ACC112 (cell line): Measurements from ENCODE around the gene COLQ.

Source experiments
- H2AFZ ChIP-seq: fragments of 200-600 bp; sonication (generic); one replicate; pipeline ENCODE4 v1.6.0; 2017; ENCODE audit warnings: antibody characterized with exemption, low read length; ENCODE audit not compliant: unreplicated experiment
- H3K27ac ChIP-seq: fragments of 200-600 bp; sonication (generic); 2 replicates; pipeline ENCODE4 v1.5.1; 2014; ENCODE audit warnings: low read depth, mild to moderate bottlenecking, antibody characterized with exemption, low read length, moderate library complexity
- H3K27me3 ChIP-seq: fragments of 200-600 bp; sonication (generic); 2 replicates; pipeline ENCODE4 v1.6.1; 2014; ENCODE audit warnings: mild to moderate bottlenecking, antibody characterized with exemption, low read length, moderate library complexity, mixed read lengths; ENCODE audit not compliant: insufficient read depth
- H3K36me3 ChIP-seq: fragments of 200-600 bp; sonication (generic); 2 replicates; pipeline ENCODE4 v1.6.1; 2016; ENCODE audit warnings: mild to moderate bottlenecking, antibody characterized with exemption, low read length, moderate library complexity, mixed read lengths; ENCODE audit not compliant: insufficient read depth
- H3K4me1 ChIP-seq: fragments of 200-600 bp; sonication (generic); one replicate; pipeline ENCODE4 v1.6.1; 2016; ENCODE audit warnings: low read length, mixed read lengths; ENCODE audit not compliant: insufficient read depth, unreplicated experiment, control insufficient read depth
- H3K4me3 ChIP-seq: fragments of 200-600 bp; sonication (generic); 2 replicates; pipeline ENCODE4 v1.5.1; 2014; ENCODE audit warnings: mild to moderate bottlenecking, low read depth, low read length
- H3K79me2 ChIP-seq: fragments of 200-600 bp; sonication (generic); one replicate; pipeline ENCODE4 v1.6.0; 2016; ENCODE audit warnings: low read length; ENCODE audit not compliant: control insufficient read depth, unreplicated experiment, insufficient read depth

COLQ gene

DNA sequence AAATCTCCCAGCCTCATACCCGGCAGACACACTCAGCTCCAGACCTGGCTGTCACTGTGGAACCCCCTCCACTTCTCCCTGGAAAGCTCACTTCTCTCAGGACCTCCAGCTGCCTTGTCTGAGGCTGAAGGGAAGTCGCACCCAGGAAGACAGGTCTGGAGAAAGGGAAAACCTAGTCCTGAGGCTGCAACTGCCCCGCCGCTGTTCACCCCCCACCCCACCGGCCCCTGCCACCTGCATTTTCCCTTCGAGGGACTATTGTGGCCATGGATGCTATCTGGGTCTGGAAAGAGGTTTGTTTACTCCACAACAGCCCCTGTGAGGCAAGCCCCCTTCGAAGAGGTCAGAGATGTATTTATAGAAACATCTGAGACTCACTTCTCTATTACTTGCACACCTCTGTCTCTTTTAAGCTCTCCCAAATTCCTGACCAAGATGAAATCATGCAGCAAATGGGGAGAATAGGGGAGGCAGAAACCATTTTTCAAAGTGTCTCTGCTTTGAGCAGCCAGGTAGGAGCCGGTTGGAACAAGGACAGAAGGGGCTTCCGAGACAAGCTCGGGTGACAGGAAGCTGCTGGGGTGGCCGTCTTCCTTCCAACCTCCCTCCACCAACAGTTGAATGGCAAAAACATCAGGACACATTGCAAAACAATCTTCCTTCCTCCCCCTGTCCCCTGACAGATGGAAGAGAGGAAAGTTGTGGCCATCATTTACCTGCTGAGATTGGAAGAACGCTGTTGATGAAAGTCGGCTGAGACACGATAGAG lies 518 bp downstream of the COLQ start:
- H3K4me3 ChIP-seq = no peak overlapping the region
- H2AFZ ChIP-seq = no peak overlapping the region
- no peaks in the 10 kb centered on the region for H3K4me1 ChIP-seq
- no peaks in the 10 kb centered on the region for H3K79me2 ChIP-seq
- no peaks in the 10 kb centered on the region for H3K27me3 ChIP-seq
- no peaks in the 10 kb centered on the region for H3K36me3 ChIP-seq
- H3K27ac ChIP-seq = no peak overlapping the region

GRCh38 chr3:15520185-15520584 lies 1.3 kb downstream of the COLQ start:
- H3K4me3 ChIP-seq = no peak overlapping the region
- H3K36me3 ChIP-seq = no peaks in the 10 kb centered on the region
- no peak overlapping the region for H2AFZ ChIP-seq
- no peak overlapping the region for H3K27ac ChIP-seq
- H3K27me3 ChIP-seq = no peaks in the 10 kb centered on the region
- no peaks in the 10 kb centered on the region for H3K4me1 ChIP-seq
- H3K79me2 ChIP-seq = no peaks in the 10 kb centered on the region

GRCh38 chr3:15519096-15519495 lies 2.4 kb downstream of the COLQ start:
- Histone ChIP-seq H3K27me3 (no peaks in the 10 kb centered on the region), H3K27ac (no peak overlapping the region), H3K79me2 (no peaks in the 10 kb centered on the region), H3K36me3 (no peaks in the 10 kb centered on the region), H2AFZ (no peak overlapping the region), H3K4me1 (no peaks in the 10 kb centered on the region), H3K4me3 (no peak overlapping the region)

DNA sequence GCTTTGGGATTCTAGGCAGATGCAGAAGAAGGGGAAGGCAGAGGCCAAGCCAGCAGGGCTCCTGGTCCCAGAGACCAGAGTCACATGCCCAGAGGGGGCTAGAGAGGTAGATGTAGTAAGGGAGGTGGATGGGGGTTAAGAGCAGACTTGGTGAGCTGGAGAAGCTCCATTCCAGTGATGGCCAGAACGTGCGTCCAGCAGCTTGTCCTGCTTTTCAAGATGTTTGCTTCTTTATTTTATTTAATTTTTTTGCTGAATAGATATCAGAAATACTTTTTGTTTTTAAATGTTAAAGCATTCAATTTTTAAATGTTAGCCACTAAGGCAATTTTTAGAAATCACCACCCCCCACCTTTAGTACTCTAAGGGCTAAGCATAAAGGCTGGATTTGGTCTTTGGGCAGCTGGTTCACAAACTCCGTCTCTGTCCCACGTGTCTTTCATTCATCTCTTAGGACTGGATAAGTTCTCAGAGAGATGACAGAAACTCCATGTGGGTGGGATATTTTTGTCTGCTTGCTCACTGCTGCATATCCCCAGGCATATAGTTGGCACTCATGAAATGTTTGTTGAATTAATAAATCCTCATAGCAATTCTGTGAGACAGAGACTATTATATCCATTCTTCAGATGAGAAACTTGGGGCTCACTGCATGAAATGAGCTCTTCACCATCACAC lies 6.7 kb downstream of the COLQ start:
- H3K4me3 ChIP-seq = no peak overlapping the region
- H3K27ac ChIP-seq = no peak overlapping the region
- H3K27me3 ChIP-seq = no peaks in the 10 kb centered on the region
- no peaks in the 10 kb centered on the region for H3K4me1 ChIP-seq
- no peaks in the 10 kb centered on the region for H3K79me2 ChIP-seq
- no peak overlapping the region for H2AFZ ChIP-seq
- no peaks in the 10 kb centered on the region for H3K36me3 ChIP-seq

DNA sequence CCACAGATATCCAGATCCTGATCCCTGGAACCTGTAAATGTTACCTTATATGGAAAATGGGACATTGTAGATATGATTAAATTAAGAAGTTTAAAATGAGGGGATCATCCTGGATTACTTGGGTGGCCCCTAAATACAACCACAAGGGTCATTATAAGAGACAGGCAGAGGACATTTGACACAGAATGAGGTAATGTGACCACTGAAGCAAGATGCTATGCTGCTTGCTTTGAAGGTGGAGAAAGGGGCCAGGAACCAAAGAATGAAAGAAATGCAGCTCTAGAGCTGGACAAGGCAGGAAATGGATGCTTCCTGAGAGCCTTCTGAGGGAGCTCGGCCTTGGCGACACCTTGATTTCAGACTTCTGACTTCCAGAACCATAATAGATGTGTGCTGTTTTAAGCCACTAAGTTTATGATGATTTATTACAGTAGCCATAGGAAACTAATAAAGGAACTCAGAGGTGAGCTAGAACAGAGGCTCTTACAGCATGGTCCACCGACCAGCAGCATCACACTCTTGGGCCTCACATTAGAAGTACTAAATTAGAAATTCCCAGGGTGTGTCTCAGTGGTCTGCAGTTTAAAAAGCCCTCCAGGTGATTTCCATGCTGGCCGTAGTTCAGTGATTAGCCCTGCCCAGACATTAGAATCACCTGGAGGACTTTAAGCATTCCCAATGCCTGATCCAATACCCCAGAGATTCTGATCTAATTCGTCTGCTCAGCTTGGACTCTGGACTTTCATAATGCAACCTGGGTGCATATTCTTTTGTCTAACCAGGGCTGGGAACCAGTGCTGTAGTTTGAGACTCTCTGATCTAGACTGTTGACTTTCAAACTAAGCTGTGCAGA lies 7.5 kb downstream of the COLQ start:
- Histone ChIP-seq H3K4me3 (no peak overlapping the region), H3K27me3 (no peaks in the 10 kb centered on the region), H3K27ac (no peak overlapping the region), H3K4me1 (no peaks in the 10 kb centered on the region), H3K36me3 (no peaks in the 10 kb centered on the region), H2AFZ (no peak overlapping the region), H3K79me2 (no peaks in the 10 kb centered on the region)

DNA sequence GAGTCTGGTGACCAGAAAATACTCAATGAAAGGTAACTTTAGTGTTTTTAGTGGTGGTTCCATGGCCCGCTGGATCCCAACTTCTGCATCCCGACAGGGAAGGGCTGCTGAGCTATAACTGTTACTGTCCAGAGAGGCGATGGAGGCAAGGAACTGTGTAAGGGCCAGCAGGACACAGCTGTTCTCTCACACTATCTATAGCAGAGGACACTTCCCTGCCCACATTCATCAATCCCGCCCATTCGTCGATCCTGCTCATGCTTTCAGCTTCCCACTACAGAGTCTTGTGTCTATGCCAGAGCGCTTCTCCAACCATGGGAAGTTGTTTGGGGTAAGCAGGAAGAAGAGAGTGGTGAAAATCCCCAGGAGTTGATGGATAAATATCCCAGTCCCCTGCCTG lies 8.4 kb downstream of the COLQ start:
- Histone ChIP-seq H3K4me1 (no peaks in the 10 kb centered on the region), H3K36me3 (no peaks in the 10 kb centered on the region), H2AFZ (no peak overlapping the region), H3K27me3 (no peaks in the 10 kb centered on the region), H3K4me3 (no peak overlapping the region), H3K79me2 (no peaks in the 10 kb centered on the region), H3K27ac (no peak overlapping the region)

- Histone ChIP-seq H3K36me3 (no peaks in the 10 kb centered on the region), H3K79me2 (no peaks in the 10 kb centered on the region), H3K4me3 (no peak overlapping the region), H2AFZ (no peak overlapping the region), H3K27ac (no peak overlapping the region), H3K4me1 (no peaks in the 10 kb centered on the region), H3K27me3 (no peaks in the 10 kb centered on the region)
These were observed 9.3 kb downstream of the COLQ start for GRCh38 chr3:15512166-15512565.

GRCh38 chr3:15511156-15511555 lies 10.3 kb downstream of the COLQ start:
- no peak overlapping the region for H2AFZ ChIP-seq
- H3K36me3 ChIP-seq = no peaks in the 10 kb centered on the region

DNA sequence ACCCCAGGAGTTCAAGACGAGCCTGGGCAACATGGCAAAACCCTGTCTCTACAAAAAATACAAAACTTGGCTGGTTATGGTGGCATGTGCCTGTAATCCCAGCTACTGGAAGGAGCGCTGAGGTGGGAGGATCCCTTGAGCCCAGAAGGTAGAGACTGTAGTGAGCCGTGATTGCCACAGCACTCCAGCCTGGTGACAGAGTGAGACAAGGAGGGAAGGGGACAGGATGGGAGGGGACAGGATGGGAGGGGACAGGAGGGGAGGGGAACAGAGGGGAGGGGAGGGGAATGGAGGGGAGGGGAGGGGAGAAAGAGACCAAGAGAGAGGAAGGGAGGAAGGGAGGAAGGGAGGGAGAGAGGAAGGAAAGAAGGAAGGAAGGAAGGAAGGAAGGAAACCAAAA lies 11.0 kb downstream of the COLQ start:
- Histone ChIP-seq H3K27me3 (no peaks in the 10 kb centered on the region), H3K4me3 (no peak overlapping the region), H3K79me2 (no peaks in the 10 kb centered on the region), H3K27ac (no peak overlapping the region), H3K36me3 (no peaks in the 10 kb centered on the region), H2AFZ (no peak overlapping the region), H3K4me1 (no peaks in the 10 kb centered on the region)

More at GRCh38 chr3:15511156-15511555, 10.3 kb downstream of the COLQ start:
- Histone ChIP-seq H3K27me3 (no peaks in the 10 kb centered on the region), H3K4me1 (no peaks in the 10 kb centered on the region), H3K27ac (no peak overlapping the region), H3K4me3 (no peak overlapping the region), H3K79me2 (no peaks in the 10 kb centered on the region)

- Histone ChIP-seq H3K79me2 (no peaks in the 10 kb centered on the region), H3K27me3 (no peaks in the 10 kb centered on the region), H3K36me3 (no peaks in the 10 kb centered on the region), H3K27ac (no peak overlapping the region), H2AFZ (no peak overlapping the region), H3K4me1 (no peaks in the 10 kb centered on the region), H3K4me3 (no peak overlapping the region)
These were observed 14.9 kb downstream of the COLQ start for GRCh38 chr3:15506571-15506970.
